HEK293T (cell line): ENCODE measurements around the gene KRTAP10-2.

ENCODE experiments used
- FOXM1 ChIP-seq: fragments of 450-650 bp; IDR thresholded peaks from 2 replicates; pipeline ENCODE4 v1.6.1; 2017; ENCODE audit warnings: mild to moderate bottlenecking, borderline replicate concordance
- PKNOX1 ChIP-seq: fragments of 450-650 bp; IDR thresholded peaks from 2 replicates; pipeline ENCODE4 v1.6.1; 2016
- SP1 ChIP-seq: fragments of 450-650 bp; IDR thresholded peaks from 2 replicates; pipeline ENCODE4 v1.6.1; 2017
- ZNF384 ChIP-seq: fragments of 450-650 bp; IDR thresholded peaks from 2 replicates; pipeline ENCODE4 v1.6.1; 2016

GRCh38 chr21:44598061-44598460 lies 46.8 kb upstream of the KRTAP10-2 start:
- no peak for TF ChIP-seq ZNF384
- TF ChIP-seq SP1, result no peak
- TF ChIP-seq PKNOX1, result no peak
- no peak for TF ChIP-seq FOXM1
